OCI-LY3 (cell line): ENCODE results near the gene GNS.

ENCODE experiments used
- EZH2phosphoT487 ChIP-seq: fragments of 200-600 bp; shearing (Covaris generic); IDR thresholded peaks from 2 replicates; pipeline ENCODE4 v1.6.1; 2018; ENCODE audit warnings: antibody characterized with exemption, mixed run types, low read depth
- TF ChIP-seq, protein P1 (sequence below): fragments of 200-600, 300-600 bp; sonication (generic); IDR thresholded peaks from 2 replicates; pipeline ENCODE4 v1.5.1; 2014; ENCODE audit warnings: antibody characterized with exemption, low read length, low read depth

DNA sequence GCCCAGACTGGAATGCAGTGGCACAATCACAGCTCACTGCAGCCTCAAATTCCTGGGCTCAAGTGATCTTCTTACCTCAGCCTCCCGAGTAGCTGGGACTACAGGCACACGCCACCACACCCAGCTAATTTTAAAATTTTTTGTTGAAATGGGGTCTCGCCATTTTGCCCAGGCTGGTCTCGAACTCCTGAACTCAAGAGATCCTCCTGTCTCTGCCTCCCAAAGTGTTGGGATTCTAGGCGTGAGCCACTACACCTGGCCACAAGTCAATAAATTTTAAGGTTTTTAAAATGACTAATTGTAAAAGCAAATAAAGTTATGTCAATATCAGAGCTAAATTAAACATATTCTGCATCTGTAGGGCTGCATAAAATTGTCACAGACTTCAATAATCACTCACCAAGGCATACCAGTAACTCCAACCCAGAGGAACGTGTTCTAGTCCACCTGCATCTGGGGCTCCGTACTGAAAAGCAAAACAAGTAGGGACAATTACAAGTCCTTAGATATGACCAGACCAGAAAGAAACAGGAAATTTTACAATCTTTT, 13.9 kb downstream of the GNS start:
- TF ChIP-seq, protein P1, sequence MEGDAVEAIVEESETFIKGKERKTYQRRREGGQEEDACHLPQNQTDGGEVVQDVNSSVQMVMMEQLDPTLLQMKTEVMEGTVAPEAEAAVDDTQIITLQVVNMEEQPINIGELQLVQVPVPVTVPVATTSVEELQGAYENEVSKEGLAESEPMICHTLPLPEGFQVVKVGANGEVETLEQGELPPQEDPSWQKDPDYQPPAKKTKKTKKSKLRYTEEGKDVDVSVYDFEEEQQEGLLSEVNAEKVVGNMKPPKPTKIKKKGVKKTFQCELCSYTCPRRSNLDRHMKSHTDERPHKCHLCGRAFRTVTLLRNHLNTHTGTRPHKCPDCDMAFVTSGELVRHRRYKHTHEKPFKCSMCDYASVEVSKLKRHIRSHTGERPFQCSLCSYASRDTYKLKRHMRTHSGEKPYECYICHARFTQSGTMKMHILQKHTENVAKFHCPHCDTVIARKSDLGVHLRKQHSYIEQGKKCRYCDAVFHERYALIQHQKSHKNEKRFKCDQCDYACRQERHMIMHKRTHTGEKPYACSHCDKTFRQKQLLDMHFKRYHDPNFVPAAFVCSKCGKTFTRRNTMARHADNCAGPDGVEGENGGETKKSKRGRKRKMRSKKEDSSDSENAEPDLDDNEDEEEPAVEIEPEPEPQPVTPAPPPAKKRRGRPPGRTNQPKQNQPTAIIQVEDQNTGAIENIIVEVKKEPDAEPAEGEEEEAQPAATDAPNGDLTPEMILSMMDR: no peak
- TF ChIP-seq EZH2phosphoT487: no peak
